Lung (tissue), 12 donors: ENCODE data around the gene CEACAM7. TPM values are rescaled to one million over a fixed set of nuclear protein-coding genes. Genes with fewer than 3 reads are reported as not detected.

Source experiments
- ATAC-seq: fragments of 200-7000 bp; cut with Tn5 transposase; one replicate; pipeline ENCODE4 v1.9.1; 2020; ENCODE audit warnings: moderate number of reproducible peaks; ENCODE audit not compliant: insufficient read depth, low FRiP score
- DNase-seq, 3 donors: peaks; one replicate each; pipeline ENCODE4 v3.0.0-alpha.2; 2013 to 2017
- H3K27ac ChIP-seq, 2 donors: one replicate each; pipeline ENCODE4 v1.5.1; 2013; ENCODE audit warnings: mild to moderate bottlenecking in 2 of 2, moderate library complexity in 2 of 2, control low read depth in 1 of 2, inconsistent platforms in 1 of 2, low read depth in 1 of 2, low read length in 1 of 2
- H3K27me3 ChIP-seq, 3 donors: one replicate each; pipeline ENCODE4 v1.5.1; 2013; ENCODE audit warnings: low read length in 2 of 3; ENCODE audit not compliant: control insufficient read depth in 3 of 3, insufficient read depth in 3 of 3
- H3K36me3 ChIP-seq, 4 donors: one replicate each; pipeline ENCODE4 v1.5.1; 2013; ENCODE audit warnings: low read length in 4 of 4, mild to moderate bottlenecking in 1 of 4, moderate library complexity in 1 of 4; ENCODE audit not compliant: control insufficient read depth in 4 of 4, insufficient read depth in 4 of 4
- H3K4me1 ChIP-seq, 5 donors: one replicate each; pipeline ENCODE4 v1.5.1; 2013; ENCODE audit warnings: low read length in 5 of 5, mild to moderate bottlenecking in 2 of 5, moderate library complexity in 1 of 5; ENCODE audit not compliant: control insufficient read depth in 5 of 5, insufficient read depth in 5 of 5
- H3K4me3 ChIP-seq: one replicate; pipeline ENCODE4 v1.5.1; 2013; ENCODE audit warnings: mild to moderate bottlenecking, control low read depth, moderate library complexity
- H3K9ac ChIP-seq, 2 donors: one replicate each; pipeline ENCODE4 v1.5.1; 2013; ENCODE audit warnings: low read length in 2 of 2, control low read depth in 1 of 2; ENCODE audit not compliant: insufficient read depth in 1 of 2
- H3K9me3 ChIP-seq, 4 donors: one replicate each; pipeline ENCODE4 v1.5.1; 2013; ENCODE audit warnings: low read length in 3 of 4, mild to moderate bottlenecking in 1 of 4, moderate library complexity in 1 of 4; ENCODE audit not compliant: control insufficient read depth in 4 of 4, insufficient read depth in 3 of 4
- CTCF ChIP-seq: IDR thresholded peaks from 2 replicates; pipeline ENCODE4 v1.5.1; 2012; ENCODE audit warnings: mild to moderate bottlenecking; ENCODE audit errors: control extremely low read depth, extremely low read depth
- WGBS, 2 donors: extraction: QIAGEN DNeasy Blood & Tissue Kit; methylation state at CpG; one replicate each; pipeline ENCODE4 v1.1.7; 2013; 5-methylcytosine and 5-hydroxymethylcytosine counted together
- polyA plus RNA-seq, 2 donors: library from polyadenylated mRNA; stranded (reverse); fragments of 200-250 nt; gene quantifications; one replicate each; pipeline ENCODE4 v1.2.1, GENCODE V29; 2013
- total RNA-seq, 2 donors: library from RNA; depleted of rRNA in 1 of 2; stranded (reverse); fragments of >200 nt in 1 of 2; gene quantifications; one replicate each; pipeline ENCODE4 v1.2.1, GENCODE V29; 2014 to 2021
- donor health status: control.
- donor health status: control.
- donor health status: Bipolar disorder and iron deficiency.
- donor health status: healthy.
- donor health status: DM: yes; HTN: yes; CAD: no.

The CEACAM7 gene
- total and polyA plus RNA-seq, 4 donors, result 0.11 to 0.41 (median 0.26) TPM

- Histone ChIP-seq H3K4me1 (no peaks in the 10 kb centered on the region), H3K36me3 (no peaks in the 10 kb centered on the region), H3K27me3 (no peaks in the 10 kb centered on the region), H3K9ac (no peak overlapping the region), H3K4me3 (no peak overlapping the region), H3K9me3 (peaks cover 0 to 5% (median 0%) of the 10 kb centered on the region in 4 donors), H3K27ac (no peak overlapping the region)
- 59 to 70% methylated on average over 2 of the region's 2 CpGs for WGBS, 2 donors
- ATAC-seq (no peak), DNase-seq (no peak)
- no peak for TF ChIP-seq CTCF
These were observed 11.9 kb upstream of the CEACAM7 start for GRCh38 chr19:41699968-41700323.

- TF ChIP-seq CTCF, result no peak
- DNase-seq (no peak), ATAC-seq (no peak)
- H3K4me3 ChIP-seq, result no peak overlapping the region
- H3K27ac ChIP-seq, result peak overlapping the region in 1 of 2 donors; percentile 9
- WGBS, 2 donors, result 73 to 88% methylated on average over 17 of the region's 17 CpGs
- H3K36me3 ChIP-seq, result no peaks in the 10 kb centered on the region
- no peak overlapping the region for H3K9ac ChIP-seq
- H3K27me3 ChIP-seq, result no peaks in the 10 kb centered on the region
- H3K4me1 ChIP-seq, result no peaks in the 10 kb centered on the region
- H3K9me3 ChIP-seq, result peaks cover 0 to 5% (median 0%) of the 10 kb centered on the region in 4 donors
These were observed 11.3 kb upstream of the CEACAM7 start for GRCh38 chr19:41699231-41699967.

- no peak for DNase-seq
- no peak for ATAC-seq
- WGBS, 2 donors, result 44 to 63% methylated on average over 1 of the region's 1 CpG
- no peak overlapping the region for H3K9ac ChIP-seq
- no peak overlapping the region for H3K4me3 ChIP-seq
- H3K27me3 ChIP-seq, result no peaks in the 10 kb centered on the region
- no peaks in the 10 kb centered on the region for H3K4me1 ChIP-seq
- H3K9me3 ChIP-seq, result peaks cover 0 to 5% (median 0%) of the 10 kb centered on the region in 4 donors
- H3K27ac ChIP-seq, result no peak overlapping the region
- TF ChIP-seq CTCF, result no peak
- H3K36me3 ChIP-seq, result no peaks in the 10 kb centered on the region
These were observed 10.7 kb upstream of the CEACAM7 start for GRCh38 chr19:41698746-41699230.
